ACC112 (cell line): ENCODE results near the gene MYO19.
"Not testable (repeated sequence)": the region's sequence is repeated elsewhere in the genome, so short reads cannot be mapped to it uniquely, and the experiment has no call there.

Source experiments
- H2AFZ ChIP-seq: fragments of 200-600 bp; sonication (generic); one replicate; pipeline ENCODE4 v1.6.0; 2017; ENCODE audit warnings: antibody characterized with exemption, low read length; ENCODE audit not compliant: unreplicated experiment
- H3K27ac ChIP-seq: fragments of 200-600 bp; sonication (generic); 2 replicates; pipeline ENCODE4 v1.5.1; 2014; ENCODE audit warnings: low read depth, mild to moderate bottlenecking, antibody characterized with exemption, low read length, moderate library complexity
- H3K27me3 ChIP-seq: fragments of 200-600 bp; sonication (generic); 2 replicates; pipeline ENCODE4 v1.6.1; 2014; ENCODE audit warnings: mild to moderate bottlenecking, antibody characterized with exemption, low read length, moderate library complexity, mixed read lengths; ENCODE audit not compliant: insufficient read depth
- H3K36me3 ChIP-seq: fragments of 200-600 bp; sonication (generic); 2 replicates; pipeline ENCODE4 v1.6.1; 2016; ENCODE audit warnings: mild to moderate bottlenecking, antibody characterized with exemption, low read length, moderate library complexity, mixed read lengths; ENCODE audit not compliant: insufficient read depth
- H3K4me1 ChIP-seq: fragments of 200-600 bp; sonication (generic); one replicate; pipeline ENCODE4 v1.6.1; 2016; ENCODE audit warnings: low read length, mixed read lengths; ENCODE audit not compliant: insufficient read depth, unreplicated experiment, control insufficient read depth
- H3K4me3 ChIP-seq: fragments of 200-600 bp; sonication (generic); 2 replicates; pipeline ENCODE4 v1.5.1; 2014; ENCODE audit warnings: mild to moderate bottlenecking, low read depth, low read length
- H3K79me2 ChIP-seq: fragments of 200-600 bp; sonication (generic); one replicate; pipeline ENCODE4 v1.6.0; 2016; ENCODE audit warnings: low read length; ENCODE audit not compliant: control insufficient read depth, unreplicated experiment, insufficient read depth

The MYO19 gene

GRCh38 chr17:36463916-36464764 lies 70.5 kb downstream of the MYO19 start:
- H3K27me3 ChIP-seq, result peaks cover 90% of the 10 kb centered on the region
- H3K4me3 ChIP-seq, result no peak overlapping the region
- no peak overlapping the region for H2AFZ ChIP-seq
- H3K36me3 ChIP-seq, result no peaks in the 10 kb centered on the region
- H3K27ac ChIP-seq, result no peak overlapping the region
- H3K4me1 ChIP-seq, result no peaks in the 10 kb centered on the region
- H3K79me2 ChIP-seq, result no peaks in the 10 kb centered on the region

GRCh38 chr17:36461330-36462110 lies 73.1 kb downstream of the MYO19 start:
- Histone ChIP-seq H3K36me3 (no peaks in the 10 kb centered on the region), H3K27ac (no peak overlapping the region), H3K27me3 (peaks cover 75% of the 10 kb centered on the region), H3K79me2 (no peaks in the 10 kb centered on the region), H3K4me3 (no peak overlapping the region), H2AFZ (no peak overlapping the region), H3K4me1 (no peaks in the 10 kb centered on the region)

GRCh38 chr17:36460265-36460937 lies 74.3 kb downstream of the MYO19 start:
- H3K27ac ChIP-seq, result no peak overlapping the region
- no peaks in the 10 kb centered on the region for H3K4me1 ChIP-seq
- no peaks in the 10 kb centered on the region for H3K36me3 ChIP-seq
- peaks cover 64% of the 10 kb centered on the region for H3K27me3 ChIP-seq
- no peak overlapping the region for H3K4me3 ChIP-seq
- no peak overlapping the region for H2AFZ ChIP-seq
- no peaks in the 10 kb centered on the region for H3K79me2 ChIP-seq

GRCh38 chr17:36459601-36460000 lies 75.1 kb downstream of the MYO19 start:
- H3K27ac ChIP-seq, result no peak overlapping the region
- H2AFZ ChIP-seq, result no peak overlapping the region
- H3K79me2 ChIP-seq, result no peaks in the 10 kb centered on the region
- peaks cover 56% of the 10 kb centered on the region for H3K27me3 ChIP-seq
- H3K36me3 ChIP-seq, result no peaks in the 10 kb centered on the region
- no peaks in the 10 kb centered on the region for H3K4me1 ChIP-seq
- H3K4me3 ChIP-seq, result no peak overlapping the region

GRCh38 chr17:36459045-36459444 lies 75.6 kb downstream of the MYO19 start:
- Histone ChIP-seq H2AFZ (no peak overlapping the region), H3K27me3 (peaks cover 52% of the 10 kb centered on the region), H3K27ac (no peak overlapping the region)

GRCh38 chr17:36457701-36458100 lies 77.0 kb downstream of the MYO19 start:
- not testable (repeated sequence) for H2AFZ ChIP-seq, H3K27ac ChIP-seq, H3K79me2 ChIP-seq, H3K36me3 ChIP-seq, H3K4me3 ChIP-seq, H3K4me1 ChIP-seq
- H3K27me3 ChIP-seq, result peaks cover 43% of the 10 kb centered on the region

More at GRCh38 chr17:36459045-36459444, 75.6 kb downstream of the MYO19 start:
- Histone ChIP-seq H3K79me2 (no peaks in the 10 kb centered on the region), H3K4me3 (no peak overlapping the region), H3K36me3 (no peaks in the 10 kb centered on the region), H3K4me1 (no peaks in the 10 kb centered on the region)

GRCh38 chr17:36452888-36453287 lies 81.8 kb downstream of the MYO19 start:
- not testable (repeated sequence) for H3K4me3 ChIP-seq, H2AFZ ChIP-seq, H3K4me1 ChIP-seq, H3K27ac ChIP-seq, H3K36me3 ChIP-seq, H3K27me3 ChIP-seq, H3K79me2 ChIP-seq

GRCh38 chr17:36449997-36450396 lies 84.7 kb downstream of the MYO19 start:
- H2AFZ ChIP-seq, H3K4me3 ChIP-seq, H3K79me2 ChIP-seq, H3K4me1 ChIP-seq, H3K36me3 ChIP-seq, H3K27me3 ChIP-seq, H3K27ac ChIP-seq: not testable (repeated sequence)
